GM19023 (cell line): ENCODE data around the gene HSPA1L.
"Not testable (repeated sequence)": the region's sequence is repeated elsewhere in the genome, so short reads cannot be mapped to it uniquely, and the experiment has no call there.

Experiments used
- ATAC-seq: cut with Tn5 transposase; IDR thresholded peaks from one replicate; pipeline ENCODE4 v1.9.1; 2021; ENCODE audit warnings: mild to moderate bottlenecking, moderate library complexity; ENCODE audit not compliant: unreplicated experiment

Gene HSPA1L

GRCh38 chr6:31837369-31838113 lies 22.5 kb upstream of the HSPA1L start:
- no peak for ATAC-seq

DNA sequence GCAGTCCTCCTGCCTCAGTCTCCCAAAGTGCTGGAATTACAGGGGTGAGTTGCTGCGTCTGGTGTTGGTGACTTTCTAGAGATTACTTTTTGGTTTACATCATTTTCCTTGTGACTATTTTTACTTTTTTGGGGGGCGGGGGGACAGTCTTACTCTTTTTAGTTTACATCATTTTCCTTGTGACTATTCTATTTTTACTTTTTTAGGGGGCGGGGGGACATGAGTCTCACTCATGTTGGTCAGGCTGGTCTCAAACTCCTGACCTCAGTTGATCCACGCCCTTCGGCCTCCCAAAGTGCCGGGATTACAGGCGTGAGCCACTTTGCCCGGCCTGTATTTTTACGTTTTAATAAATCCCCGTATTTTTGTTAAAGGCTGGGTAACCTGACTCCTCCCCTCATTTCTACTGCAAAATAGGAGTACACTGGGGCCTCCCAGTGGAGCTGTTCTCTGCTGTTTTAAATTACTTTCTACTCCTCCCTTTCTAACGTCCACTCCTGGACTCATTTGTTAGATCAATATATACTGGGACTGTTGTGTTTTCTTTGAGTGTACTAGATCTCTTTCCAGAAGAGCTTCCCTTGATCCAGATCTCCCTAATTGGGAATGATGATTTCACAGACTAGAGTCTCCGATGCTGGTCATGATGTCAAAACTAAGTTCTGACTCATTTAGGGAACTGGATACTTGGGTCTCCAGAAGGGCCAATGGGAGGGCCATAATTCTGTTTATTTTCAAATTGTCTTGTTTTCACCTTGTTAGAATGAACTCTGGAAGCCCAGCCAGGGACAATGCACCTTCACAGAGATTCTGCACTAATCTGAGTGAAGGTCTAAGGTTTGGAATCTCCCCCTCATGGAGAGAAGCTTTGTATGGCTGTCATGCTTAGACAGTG lies 21.6 kb upstream of the HSPA1L start:
- no peak for ATAC-seq

DNA sequence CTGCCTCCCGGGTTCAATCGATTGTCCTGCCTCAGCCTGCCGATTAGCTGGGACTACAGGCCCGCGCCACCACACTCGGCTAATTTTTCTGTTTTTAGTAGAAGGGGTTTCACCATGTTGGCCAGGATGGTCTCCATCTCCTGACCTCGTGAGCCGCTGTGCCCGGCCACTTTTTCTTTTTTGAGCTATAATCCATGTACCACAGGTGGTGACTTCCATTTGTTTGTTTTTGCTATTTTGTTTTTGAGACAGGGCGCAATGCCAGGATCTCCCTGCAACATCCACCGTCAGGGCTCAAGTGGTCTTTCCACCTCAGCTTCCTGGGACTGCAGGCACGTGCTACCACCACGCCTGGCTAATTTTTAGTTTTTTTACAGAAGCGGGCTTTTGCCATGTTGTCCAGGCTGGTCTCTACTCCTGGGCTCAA lies 21.0 kb upstream of the HSPA1L start:
- ATAC-seq = no peak

GRCh38 chr6:31834367-31835250 lies 19.5 kb upstream of the HSPA1L start:
- peak; percentile 61 for ATAC-seq

DNA sequence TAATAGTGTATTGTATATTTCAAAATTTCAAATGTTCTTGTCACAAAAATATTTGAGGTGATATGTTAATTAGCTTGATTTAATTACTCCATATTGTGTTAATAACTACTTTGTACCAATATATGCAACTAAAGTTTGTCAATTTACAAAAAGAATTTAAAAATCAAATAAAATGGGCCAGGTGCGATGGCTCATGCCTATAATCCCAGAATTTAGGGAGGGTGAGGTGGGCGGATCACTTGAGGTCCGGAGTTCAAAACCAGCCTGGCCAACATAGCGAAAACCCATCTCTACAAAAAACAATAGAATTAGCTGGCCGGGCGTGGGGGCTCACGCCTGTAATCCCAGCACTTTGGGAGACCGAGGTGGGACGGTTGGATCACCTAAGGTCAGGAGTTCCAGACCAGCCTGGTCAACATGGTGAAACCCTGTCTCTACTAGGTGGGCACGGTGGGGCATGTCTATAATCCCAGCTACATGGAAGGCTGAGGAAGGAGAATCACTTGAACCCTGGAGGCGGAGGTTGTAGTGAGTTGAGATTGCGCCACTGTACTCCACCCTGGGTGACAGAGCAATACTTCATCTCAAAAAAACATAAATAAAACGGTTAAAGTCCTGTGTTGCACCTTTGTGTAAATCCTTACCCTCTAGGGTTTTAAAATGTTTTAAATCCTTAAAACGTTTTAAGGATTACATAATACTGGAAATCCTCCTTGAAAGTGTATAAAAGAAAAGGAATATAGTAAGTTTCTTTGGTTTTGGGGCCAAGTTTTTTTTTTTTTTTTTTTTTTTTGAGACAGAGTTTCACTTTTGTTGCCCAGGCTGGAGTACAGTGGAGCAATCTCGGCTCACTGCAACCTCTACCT lies 16.5 kb upstream of the HSPA1L start:
- no peak for ATAC-seq

DNA sequence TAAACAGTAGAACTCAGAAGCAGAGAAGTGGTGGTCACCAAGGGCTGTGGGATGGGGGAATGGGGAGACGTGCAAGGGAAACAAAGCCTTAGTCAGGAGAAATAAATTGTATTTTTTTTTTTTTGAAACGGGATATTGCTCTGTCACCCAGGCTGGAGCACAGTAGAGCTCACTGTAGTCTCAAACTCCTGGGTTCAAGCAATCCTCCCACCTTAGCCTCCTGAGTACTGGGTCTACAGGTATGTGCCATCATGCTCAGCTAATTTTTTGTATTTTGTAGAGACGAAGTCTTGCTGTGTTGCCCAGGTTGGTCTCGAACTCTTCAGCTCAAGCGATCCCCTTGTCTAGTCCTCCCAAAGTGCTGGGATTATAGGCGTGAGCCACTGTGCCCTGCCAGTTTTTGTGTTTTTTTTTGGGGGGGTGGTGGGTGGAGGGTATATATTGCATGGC lies 15.8 kb upstream of the HSPA1L start:
- ATAC-seq = no peak

DNA sequence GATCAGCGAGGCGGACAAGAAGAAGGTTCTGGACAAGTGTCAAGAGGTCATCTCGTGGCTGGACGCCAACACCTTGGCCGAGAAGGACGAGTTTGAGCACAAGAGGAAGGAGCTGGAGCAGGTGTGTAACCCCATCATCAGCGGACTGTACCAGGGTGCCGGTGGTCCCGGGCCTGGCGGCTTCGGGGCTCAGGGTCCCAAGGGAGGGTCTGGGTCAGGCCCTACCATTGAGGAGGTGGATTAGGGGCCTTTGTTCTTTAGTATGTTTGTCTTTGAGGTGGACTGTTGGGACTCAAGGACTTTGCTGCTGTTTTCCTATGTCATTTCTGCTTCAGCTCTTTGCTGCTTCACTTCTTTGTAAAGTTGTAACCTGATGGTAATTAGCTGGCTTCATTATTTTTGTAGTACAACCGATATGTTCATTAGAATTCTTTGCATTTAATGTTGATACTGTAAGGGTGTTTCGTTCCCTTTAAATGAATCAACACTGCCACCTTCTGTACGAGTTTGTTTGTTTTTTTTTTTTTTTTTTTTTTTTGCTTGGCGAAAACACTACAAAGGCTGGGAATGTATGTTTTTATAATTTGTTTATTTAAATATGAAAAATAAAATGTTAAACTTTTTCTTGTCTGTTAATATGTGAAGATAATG lies 14.7 kb upstream of the HSPA1L start:
- no peak for ATAC-seq

- ATAC-seq = peak; percentile 75
Measured at GRCh38 chr6:31827286-31828079, 12.4 kb upstream of the HSPA1L start, which contains the start of gene HSPA1B. Gene HSPA1B (plus strand): TSS chr6:31827738. CDS start chr6:31827951, 213 bp downstream.

- ATAC-seq = no peak
Measured at GRCh38 chr6:31826793-31827285, 11.8 kb upstream of the HSPA1L start.

DNA sequence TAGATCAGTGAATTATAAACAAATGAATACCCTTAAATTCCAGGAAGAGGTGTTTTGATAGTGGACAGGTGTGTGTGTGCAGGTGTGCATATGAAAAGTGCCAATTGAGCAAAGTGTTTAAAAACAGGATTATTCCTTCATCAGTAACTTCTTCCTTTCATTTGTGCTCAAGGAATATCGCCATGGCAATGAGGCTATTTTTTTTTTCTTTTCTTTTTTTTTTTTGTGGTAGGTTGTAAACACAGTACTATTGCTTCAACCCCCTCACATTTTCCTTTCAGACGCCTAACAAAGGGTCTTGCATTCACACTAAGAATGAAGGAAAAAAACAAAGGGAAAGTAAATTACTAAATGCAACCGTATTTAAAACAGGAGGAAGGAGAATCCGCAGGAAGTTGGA lies 10.5 kb upstream of the HSPA1L start:
- no peak for ATAC-seq

- ATAC-seq = not testable (repeated sequence)
Measured at GRCh38 chr6:31823592-31824196, 8.6 kb upstream of the HSPA1L start.

GRCh38 chr6:31822036-31822821 lies 7.1 kb upstream of the HSPA1L start:
- no peak for ATAC-seq

- ATAC-seq = no peak
Measured at GRCh38 chr6:31821301-31822035, 6.4 kb upstream of the HSPA1L start.

- ATAC-seq = not testable (repeated sequence)
Measured at GRCh38 chr6:31820399-31820798, 5.3 kb upstream of the HSPA1L start.

DNA sequence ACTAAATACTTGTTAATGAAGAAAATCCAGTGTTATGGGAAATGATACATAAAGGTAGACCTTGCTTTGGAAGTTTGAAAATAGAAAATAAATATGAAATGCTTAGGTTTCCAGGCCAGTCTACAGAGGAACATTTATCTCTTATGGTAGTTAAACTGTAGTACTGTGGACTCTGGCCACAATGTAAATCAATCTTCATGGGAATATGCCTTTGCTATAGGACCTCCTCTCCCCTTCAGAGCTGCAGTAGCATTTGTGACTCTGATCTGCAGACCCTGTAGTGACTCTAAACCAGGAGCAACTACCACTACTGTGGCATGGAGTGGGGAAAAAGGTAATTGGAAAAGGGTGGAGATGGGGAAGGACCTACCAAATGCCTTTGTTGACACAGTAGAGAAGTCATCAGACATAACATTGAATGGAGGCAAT lies 4.8 kb upstream of the HSPA1L start:
- no peak for ATAC-seq

DNA sequence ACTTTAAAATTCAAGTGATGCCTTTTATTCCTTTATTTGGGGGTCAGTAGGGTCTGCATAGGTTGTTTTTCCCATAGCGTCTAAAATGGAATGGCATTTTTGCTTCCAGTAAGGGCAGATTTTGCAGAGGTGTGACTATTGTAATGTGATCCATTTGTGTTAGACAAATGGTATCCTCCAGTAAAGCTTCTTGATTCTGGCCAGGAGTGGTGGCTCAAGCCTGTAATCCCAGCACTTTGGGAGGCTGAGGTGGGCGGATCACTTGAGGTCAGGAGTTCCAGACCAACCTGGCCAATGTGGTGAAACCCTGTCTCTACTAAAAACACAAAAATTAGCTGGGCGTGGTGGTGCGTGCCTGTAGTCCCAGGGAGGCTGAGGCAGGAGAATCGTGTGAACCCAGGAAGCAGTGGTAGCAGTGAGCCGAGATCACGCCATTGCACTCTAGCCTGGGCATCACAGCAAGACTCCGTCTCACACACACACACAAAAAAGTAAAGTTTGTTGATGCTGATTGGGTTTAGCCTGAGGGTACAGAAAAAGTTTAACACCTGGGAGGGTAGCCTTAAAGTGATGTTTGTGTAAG lies 2.9 kb upstream of the HSPA1L start:
- ATAC-seq = not testable (repeated sequence)
